DOHH2 (cell line): Measurements from ENCODE around the gene JAG2.

ENCODE experiments used
- H3F3A ChIP-seq: fragments of 200-600 bp; sonication (generic), shearing (Covaris generic); 2 replicates; pipeline ENCODE4 v1.6.0; 2016; ENCODE audit warnings: antibody characterized with exemption, mild to moderate bottlenecking; ENCODE audit not compliant: control insufficient read depth, insufficient read depth
- H3K27ac ChIP-seq: fragments of 200-600 bp; sonication (generic); 2 replicates; pipeline ENCODE4 v1.5.1; 2014; ENCODE audit warnings: low read depth, mild to moderate bottlenecking, low read length, moderate library complexity
- H3K27me3 ChIP-seq: fragments of 200-600 bp; sonication (generic); 2 replicates; pipeline ENCODE4 v1.6.1; 2014; ENCODE audit warnings: mild to moderate bottlenecking, low read length, mixed read lengths; ENCODE audit not compliant: control insufficient read depth
- H3K36me3 ChIP-seq: fragments of 200-600 bp; sonication (generic); 2 replicates; pipeline ENCODE4 v1.6.1; 2014; ENCODE audit warnings: mild to moderate bottlenecking, low read length, moderate library complexity, mixed read lengths; ENCODE audit not compliant: control insufficient read depth
- H3K4me1 ChIP-seq: fragments of 200-600 bp; sonication (generic); 2 replicates; pipeline ENCODE4 v1.6.1; 2014; ENCODE audit warnings: mild to moderate bottlenecking, low read length, mixed read lengths; ENCODE audit not compliant: control insufficient read depth
- H3K4me2 ChIP-seq: fragments of 200-600 bp; sonication (generic); 2 replicates; pipeline ENCODE4 v1.6.0; 2014; ENCODE audit warnings: mild to moderate bottlenecking, low read length, moderate library complexity
- H3K4me3 ChIP-seq: fragments of 200-600 bp; sonication (generic); 2 replicates; pipeline ENCODE4 v1.5.1; 2014; ENCODE audit warnings: mild to moderate bottlenecking, low read length, mixed read lengths
- H3K79me2 ChIP-seq: fragments of 200-600 bp; sonication (generic); 2 replicates; pipeline ENCODE4 v1.6.1; 2014; ENCODE audit warnings: mild to moderate bottlenecking, low read length, mixed read lengths; ENCODE audit not compliant: control insufficient read depth
- H3K9me2 ChIP-seq: fragments of 200-600 bp; sonication (generic); replicated peaks from 2 replicates; pipeline ENCODE4 v1.6.1; 2014; ENCODE audit warnings: mild to moderate bottlenecking, low read length, mixed read lengths; ENCODE audit not compliant: control insufficient read depth
- H3K9me3 ChIP-seq: fragments of 200-600 bp; sonication (generic); 2 replicates; pipeline ENCODE4 v1.6.1; 2014; ENCODE audit warnings: antibody characterized with exemption, low read length, mixed read lengths; ENCODE audit not compliant: control insufficient read depth, insufficient read depth
- H4K20me1 ChIP-seq: fragments of 200-600 bp; sonication (generic); 2 replicates; pipeline ENCODE4 v1.6.0; 2014; ENCODE audit warnings: low read depth, mild to moderate bottlenecking, antibody characterized with exemption, low read length, moderate library complexity; ENCODE audit not compliant: control insufficient read depth, insufficient read depth
- EZH2phosphoT487 ChIP-seq: fragments of 200-600 bp; sonication (generic); IDR thresholded peaks from 2 replicates; pipeline ENCODE4 v1.6.1; 2017; ENCODE audit warnings: borderline replicate concordance, mild to moderate bottlenecking, antibody characterized with exemption, low read length, moderate library complexity, mixed read lengths
- TF ChIP-seq, protein P1 (sequence below): fragments of 200-600 bp; sonication (generic); IDR thresholded peaks from one replicate; pipeline ENCODE4 v1.5.1; 2014; ENCODE audit warnings: antibody characterized with exemption, mild to moderate bottlenecking, low read depth, low read length; ENCODE audit not compliant: poor library complexity, severe bottlenecking

Gene JAG2

DNA sequence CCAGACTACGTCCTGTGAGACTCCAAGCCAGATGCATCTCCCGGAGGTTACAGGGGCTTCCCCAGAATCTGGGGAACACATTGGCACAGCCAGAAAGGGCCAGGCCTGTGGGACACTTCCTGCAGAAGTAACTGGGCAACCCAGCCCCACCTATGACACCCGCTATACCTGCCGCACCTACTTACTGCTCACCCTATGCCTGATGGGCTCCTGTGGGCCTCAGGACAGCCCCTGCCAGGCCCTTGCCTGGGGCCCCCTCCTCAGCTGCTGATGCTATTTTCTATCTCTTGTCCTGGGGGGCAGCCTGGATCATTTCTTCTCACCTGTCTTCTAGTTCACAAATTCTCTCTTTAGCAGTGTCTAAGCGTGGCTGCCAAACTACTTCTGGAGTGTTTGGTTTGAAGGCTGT is 28.7 kb downstream of the JAG2 start:
- Histone ChIP-seq H3K4me1 (no peaks in the 10 kb centered on the region), H3K27ac (no peak overlapping the region), H3F3A (no peaks in the 10 kb centered on the region), H4K20me1 (no peaks in the 10 kb centered on the region), H3K4me3 (no peak overlapping the region), H3K36me3 (no peaks in the 10 kb centered on the region), H3K9me3 (peaks cover 16% of the 10 kb centered on the region; the same call in 1 of the 2 replicates), H3K4me2 (no peak overlapping the region), H3K79me2 (no peaks in the 10 kb centered on the region), H3K9me2 (no peaks in the 10 kb centered on the region), H3K27me3 (no peaks in the 10 kb centered on the region; the same call in 1 of the 2 replicates)
- no peak for TF ChIP-seq EZH2phosphoT487
- TF ChIP-seq, protein P1, sequence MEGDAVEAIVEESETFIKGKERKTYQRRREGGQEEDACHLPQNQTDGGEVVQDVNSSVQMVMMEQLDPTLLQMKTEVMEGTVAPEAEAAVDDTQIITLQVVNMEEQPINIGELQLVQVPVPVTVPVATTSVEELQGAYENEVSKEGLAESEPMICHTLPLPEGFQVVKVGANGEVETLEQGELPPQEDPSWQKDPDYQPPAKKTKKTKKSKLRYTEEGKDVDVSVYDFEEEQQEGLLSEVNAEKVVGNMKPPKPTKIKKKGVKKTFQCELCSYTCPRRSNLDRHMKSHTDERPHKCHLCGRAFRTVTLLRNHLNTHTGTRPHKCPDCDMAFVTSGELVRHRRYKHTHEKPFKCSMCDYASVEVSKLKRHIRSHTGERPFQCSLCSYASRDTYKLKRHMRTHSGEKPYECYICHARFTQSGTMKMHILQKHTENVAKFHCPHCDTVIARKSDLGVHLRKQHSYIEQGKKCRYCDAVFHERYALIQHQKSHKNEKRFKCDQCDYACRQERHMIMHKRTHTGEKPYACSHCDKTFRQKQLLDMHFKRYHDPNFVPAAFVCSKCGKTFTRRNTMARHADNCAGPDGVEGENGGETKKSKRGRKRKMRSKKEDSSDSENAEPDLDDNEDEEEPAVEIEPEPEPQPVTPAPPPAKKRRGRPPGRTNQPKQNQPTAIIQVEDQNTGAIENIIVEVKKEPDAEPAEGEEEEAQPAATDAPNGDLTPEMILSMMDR: no peak

DNA sequence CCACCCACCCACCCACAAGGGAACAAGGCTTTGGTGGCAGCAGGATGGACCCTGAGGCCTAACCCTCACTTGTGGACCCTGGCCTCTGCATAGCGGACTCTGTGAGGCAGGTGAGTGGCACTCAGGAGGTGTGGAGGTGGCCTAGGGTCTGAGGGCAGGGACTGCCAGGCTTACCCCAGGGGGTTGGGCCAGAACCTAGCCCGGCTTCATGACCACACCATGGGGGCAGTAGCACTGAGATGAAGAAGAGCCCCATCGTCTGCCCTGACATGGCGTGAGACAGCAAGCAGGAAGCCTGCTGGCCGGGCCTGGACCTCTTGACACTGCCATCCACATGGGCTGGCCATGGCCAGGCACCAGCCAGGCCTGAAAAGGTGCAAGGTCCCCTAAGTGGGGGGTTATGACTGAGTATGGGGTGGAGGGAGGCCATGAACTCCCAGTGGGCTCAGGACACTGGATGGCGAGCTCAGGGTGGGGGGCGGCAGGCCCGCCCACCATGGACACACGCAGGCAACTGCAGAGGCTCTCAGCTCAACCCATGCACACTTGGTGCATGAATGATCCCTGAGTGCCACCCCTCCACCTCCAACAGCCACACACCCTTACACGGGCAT is 29.3 kb downstream of the JAG2 start:
- Histone ChIP-seq H3K27me3 (no peaks in the 10 kb centered on the region; the same call in 1 of the 2 replicates), H3F3A (no peaks in the 10 kb centered on the region), H3K27ac (no peak overlapping the region), H3K36me3 (no peaks in the 10 kb centered on the region), H3K4me2 (no peak overlapping the region), H3K9me3 (peaks cover 16% of the 10 kb centered on the region; the same call in 1 of the 2 replicates), H4K20me1 (no peaks in the 10 kb centered on the region), H3K4me1 (no peaks in the 10 kb centered on the region), H3K9me2 (no peaks in the 10 kb centered on the region), H3K4me3 (no peak overlapping the region), H3K79me2 (no peaks in the 10 kb centered on the region)
- TF ChIP-seq, protein P1: no peak
- TF ChIP-seq EZH2phosphoT487: no peak

DNA sequence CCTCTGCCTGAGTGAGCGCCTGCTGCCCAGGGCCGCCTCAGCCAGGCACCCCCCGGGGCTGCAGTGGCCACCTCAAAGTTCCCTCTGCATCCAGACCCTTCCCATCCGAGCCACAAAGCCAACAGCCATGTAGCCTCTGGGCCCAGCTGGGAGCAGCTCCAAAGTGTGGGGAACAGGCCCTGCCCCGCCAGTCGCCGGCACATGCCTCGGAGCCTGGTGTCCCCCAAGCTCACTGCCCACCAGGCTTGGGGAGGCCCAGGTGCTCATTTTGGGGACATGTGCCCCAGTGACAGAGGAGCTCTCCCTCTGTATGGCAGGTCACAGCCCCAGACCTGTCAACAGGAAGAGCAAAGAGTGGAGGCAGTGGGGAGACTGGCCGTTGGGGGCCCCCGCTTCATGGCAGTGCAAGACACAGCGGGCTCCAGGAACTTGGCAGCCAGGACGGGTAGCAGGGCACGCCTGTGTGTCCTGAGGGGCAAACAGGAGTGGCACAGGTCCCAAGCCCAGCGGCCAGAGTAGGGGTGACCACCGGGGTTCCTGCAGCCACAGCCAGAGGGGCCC is 29.9 kb downstream of the JAG2 start:
- H3K9me2 ChIP-seq: no peaks in the 10 kb centered on the region
- H3K4me2 ChIP-seq: no peak overlapping the region
- TF ChIP-seq, protein P1: no peak
- TF ChIP-seq EZH2phosphoT487: no peak

More for the DNA sequence above, 29.9 kb downstream of the JAG2 start:
- H3K4me3 ChIP-seq: no peak overlapping the region
- peaks cover 16% of the 10 kb centered on the region; the same call in 1 of the 2 replicates for H3K9me3 ChIP-seq
- H3F3A ChIP-seq: no peaks in the 10 kb centered on the region
- no peaks in the 10 kb centered on the region for H3K79me2 ChIP-seq
- H3K27ac ChIP-seq: no peak overlapping the region
- no peaks in the 10 kb centered on the region; the same call in 1 of the 2 replicates for H3K27me3 ChIP-seq
- no peaks in the 10 kb centered on the region for H3K36me3 ChIP-seq
- H3K4me1 ChIP-seq: no peaks in the 10 kb centered on the region
- no peaks in the 10 kb centered on the region for H4K20me1 ChIP-seq
